HepG2 (cell line): Measurements from ENCODE around the gene F12. TPM values are rescaled to one million over a fixed set of nuclear protein-coding genes. Genes with fewer than 3 reads are reported as not detected.

Source experiments
- ELF1 ChIP-seq: sonication (generic); formaldehyde crosslinking; IDR thresholded peaks from 2 replicates; pipeline ENCODE4 v1.4.0; 2020; ENCODE audit warnings: missing genetic modification reagents
- GFI1 ChIP-seq: sonication (generic); formaldehyde crosslinking; IDR thresholded peaks from 2 replicates; pipeline ENCODE4 v1.5.0; 2020; ENCODE audit warnings: missing genetic modification reagents, mild to moderate bottlenecking, borderline replicate concordance
- HNRNPUL1 ChIP-seq: fragments of 200-400 bp; formaldehyde crosslinking; IDR thresholded peaks from 2 replicates; pipeline ENCODE4 v1.6.1; 2017; ENCODE audit warnings: low read depth, mild to moderate bottlenecking, low read length, moderate library complexity
- KAT2B ChIP-seq: fragments of 150-350 bp; IDR thresholded peaks from 2 replicates; pipeline ENCODE4 v1.6.1; 2014; ENCODE audit warnings: low read depth, low read length, borderline replicate concordance
- KLF13 ChIP-seq: sonication (generic); formaldehyde crosslinking; IDR thresholded peaks from 2 replicates; pipeline ENCODE4 v1.4.0; 2020; ENCODE audit warnings: mild to moderate bottlenecking, missing genetic modification reagents
- KMT2B ChIP-seq: IDR thresholded peaks from 2 replicates; pipeline ENCODE4 v1.6.1; 2016; ENCODE audit warnings: missing genetic modification reagents, missing compliant biosample characterization
- MBNL3 ChIP-seq: fragments of 250-450 bp; sonication (Bioruptor Pico); conservative IDR thresholded peaks from 2 replicates; pipeline ENCODE4 v1.8.0; 2022; ENCODE audit warnings: mild to moderate bottlenecking, inconsistent platforms
- NFKBIZ ChIP-seq: IDR thresholded peaks from 2 replicates; pipeline ENCODE4 v1.6.1; 2018; ENCODE audit warnings: missing genetic modification reagents, missing compliant biosample characterization
- NRL ChIP-seq: sonication (generic); formaldehyde crosslinking; IDR thresholded peaks from 2 replicates; pipeline ENCODE4 v1.5.0; 2020; ENCODE audit warnings: missing genetic modification reagents, mild to moderate bottlenecking, moderate library complexity, borderline replicate concordance
- PHF20 ChIP-seq: sonication (generic); formaldehyde crosslinking; IDR thresholded peaks from 2 replicates; pipeline ENCODE4 v1.5.0; 2020; ENCODE audit warnings: mild to moderate bottlenecking, missing genetic modification reagents
- POGZ ChIP-seq: sonication (generic); formaldehyde crosslinking; IDR thresholded peaks from 2 replicates; pipeline ENCODE4 v1.4.0; 2020; ENCODE audit warnings: mild to moderate bottlenecking, missing genetic modification reagents
- SAP130 ChIP-seq: IDR thresholded peaks from 2 replicates; pipeline ENCODE4 v1.6.1; 2016; ENCODE audit warnings: low read depth
- SIN3B ChIP-seq: fragments of 150-350 bp; IDR thresholded peaks from 2 replicates; pipeline ENCODE4 v1.6.1; 2014; ENCODE audit warnings: low read length
- SOX6 ChIP-seq, 2 experiments: fragments of 450-650 bp in 1 of 2; sonication (generic) in 1 of 2; formaldehyde crosslinking in 1 of 2; IDR thresholded peaks; 2 replicates each; pipeline versions ENCODE4 v1.4.0 to v1.6.1; 2017 to 2020; ENCODE audit warnings: antibody characterized with exemption in 1 of 2, mild to moderate bottlenecking in 1 of 2, missing genetic modification reagents in 1 of 2
- THYN1 ChIP-seq: sonication (generic); formaldehyde crosslinking; IDR thresholded peaks from 2 replicates; pipeline ENCODE4 v1.8.1; 2023; ENCODE audit warnings: low read depth, mild to moderate bottlenecking, moderate library complexity, missing genetic modification reagents, borderline replicate concordance
- ZBTB1 ChIP-seq: sonication (generic); formaldehyde crosslinking; IDR thresholded peaks from 2 replicates; pipeline ENCODE4 v1.4.0; 2020; ENCODE audit warnings: missing genetic modification reagents, borderline replicate concordance
- ZBTB20 ChIP-seq: sonication (generic); formaldehyde crosslinking; IDR thresholded peaks from 2 replicates; pipeline ENCODE4 v1.8.1; 2023; ENCODE audit warnings: missing genetic modification reagents, low read depth, mild to moderate bottlenecking, borderline replicate concordance
- ZBTB38 ChIP-seq: sonication (generic); formaldehyde crosslinking; IDR thresholded peaks from 2 replicates; pipeline ENCODE4 v1.5.1; 2020; ENCODE audit warnings: mild to moderate bottlenecking, missing genetic modification reagents
- ZNF260 ChIP-seq: sonication (generic); formaldehyde crosslinking; IDR thresholded peaks from 2 replicates; pipeline ENCODE4 v1.4.0; 2020; ENCODE audit warnings: missing genetic modification reagents, low read depth, mild to moderate bottlenecking, borderline replicate concordance
- ZNF263 ChIP-seq: sonication (generic); formaldehyde crosslinking; IDR thresholded peaks from 2 replicates; pipeline ENCODE4 v1.4.0; 2020; ENCODE audit warnings: missing genetic modification reagents
- ZNF367 ChIP-seq: sonication (generic); formaldehyde crosslinking; IDR thresholded peaks from 2 replicates; pipeline ENCODE4 v1.4.0; 2020; ENCODE audit warnings: missing genetic modification reagents, borderline replicate concordance
- ZNF619 ChIP-seq: sonication (generic); formaldehyde crosslinking; IDR thresholded peaks from 2 replicates; pipeline ENCODE4 v1.4.0; 2020; ENCODE audit warnings: mild to moderate bottlenecking, missing genetic modification reagents
- ZNF670 ChIP-seq: sonication (generic); formaldehyde crosslinking; IDR thresholded peaks from 2 replicates; pipeline ENCODE4 v1.8.0; 2022; ENCODE audit warnings: mild to moderate bottlenecking, missing genetic modification reagents, borderline replicate concordance
- ZNF777 ChIP-seq: sonication (generic); formaldehyde crosslinking; IDR thresholded peaks from 2 replicates; pipeline ENCODE4 v1.4.0; 2020; ENCODE audit warnings: missing genetic modification reagents
- ZSCAN21 ChIP-seq: sonication (generic); formaldehyde crosslinking; IDR thresholded peaks from 2 replicates; pipeline ENCODE4 v1.8.0; 2022; ENCODE audit warnings: mild to moderate bottlenecking, missing genetic modification reagents, moderate library complexity, borderline replicate concordance
- ZSCAN9 ChIP-seq: IDR thresholded peaks from 2 replicates; pipeline ENCODE4 v1.6.1; 2016; ENCODE audit warnings: borderline replicate concordance
- polyA plus RNA-seq, 8 experiments: library from polyadenylated mRNA; depleted of rRNA in 3 of 8; stranded (reverse) in 7 of 8; unstranded in 1 of 8; fragments of >200 nt; fragmentation: Illumina TruSeq in 4 of 8; extraction: Trizol in 4 of 8; gene quantifications; 2 replicates each; pipeline versions ENCODE4 v1.2.1 to v1.2.3, GENCODE V29; 2011 to 2016; ENCODE audit warnings: low read depth in 4 of 8, missing spikeins in 1 of 8, mixed read lengths in 1 of 8; ENCODE audit not compliant: insufficient read depth in 1 of 8
- total RNA-seq, 5 experiments: library from RNA; depleted of rRNA; stranded (reverse); fragments of >200 nt; fragmentation: Illumina TruSeq; extraction: Trizol; gene quantifications; 2 replicates each; pipeline ENCODE4 v1.2.3, GENCODE V29; 2016; ENCODE audit warnings: low read depth in 1 of 5
- TF ChIP-seq, protein P1 (sequence below): sonication (generic); formaldehyde crosslinking; IDR thresholded peaks from 2 replicates; pipeline ENCODE4 v1.4.0; 2020; ENCODE audit warnings: mild to moderate bottlenecking, missing genetic modification reagents
- TF ChIP-seq, protein P2 (sequence below): sonication (generic); formaldehyde crosslinking; IDR thresholded peaks from 2 replicates; pipeline ENCODE4 v1.5.1; 2020; ENCODE audit warnings: mild to moderate bottlenecking, moderate library complexity, missing genetic modification reagents

F12 gene
- total and polyA plus RNA-seq, 2 of the 13 experiments (the other 11 are each of a cell fraction or from before 2014, with no cell fraction given) = 2.5 to 3.0 TPM

DNA sequence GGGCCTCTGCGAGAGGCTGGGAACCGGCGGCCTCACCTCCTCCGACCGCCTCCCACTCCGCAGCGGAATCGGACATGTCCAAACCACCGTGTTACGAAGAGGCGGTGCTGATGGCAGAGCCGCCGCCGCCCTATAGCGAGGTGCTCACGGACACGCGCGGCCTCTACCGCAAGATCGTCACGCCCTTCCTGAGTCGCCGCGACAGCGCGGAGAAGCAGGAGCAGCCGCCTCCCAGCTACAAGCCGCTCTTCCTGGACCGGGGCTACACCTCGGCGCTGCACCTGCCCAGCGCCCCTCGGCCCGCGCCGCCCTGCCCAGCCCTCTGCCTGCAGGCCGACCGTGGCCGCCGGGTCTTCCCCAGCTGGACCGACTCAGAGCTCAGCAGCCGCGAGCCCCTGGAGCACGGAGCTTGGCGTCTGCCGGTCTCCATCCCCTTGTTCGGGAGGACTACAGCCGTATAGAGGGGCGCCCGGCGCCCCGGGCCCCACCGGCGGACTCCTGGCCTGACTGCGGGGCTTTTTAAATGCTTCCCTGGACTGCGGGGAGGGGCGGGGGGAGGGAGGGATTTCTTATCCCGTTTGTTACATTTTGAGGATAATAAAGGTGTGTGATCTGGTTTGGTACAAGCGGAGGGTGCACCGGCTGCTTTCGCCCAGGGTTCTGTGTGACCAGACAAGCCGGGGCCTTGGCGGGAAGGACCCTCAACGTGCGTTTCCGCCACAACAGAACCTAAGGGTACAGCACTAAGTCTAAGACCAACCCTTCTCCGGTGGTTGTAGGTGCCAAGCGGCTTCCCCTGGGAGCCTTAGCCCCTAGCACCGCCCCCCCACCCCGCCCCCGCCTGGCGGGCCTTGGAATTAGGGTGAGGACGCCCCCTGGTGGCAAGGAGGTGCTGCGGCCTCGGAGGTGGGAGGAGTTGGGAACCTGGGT, 46.6 kb upstream of the F12 start (continued):
- TF ChIP-seq, protein P1, sequence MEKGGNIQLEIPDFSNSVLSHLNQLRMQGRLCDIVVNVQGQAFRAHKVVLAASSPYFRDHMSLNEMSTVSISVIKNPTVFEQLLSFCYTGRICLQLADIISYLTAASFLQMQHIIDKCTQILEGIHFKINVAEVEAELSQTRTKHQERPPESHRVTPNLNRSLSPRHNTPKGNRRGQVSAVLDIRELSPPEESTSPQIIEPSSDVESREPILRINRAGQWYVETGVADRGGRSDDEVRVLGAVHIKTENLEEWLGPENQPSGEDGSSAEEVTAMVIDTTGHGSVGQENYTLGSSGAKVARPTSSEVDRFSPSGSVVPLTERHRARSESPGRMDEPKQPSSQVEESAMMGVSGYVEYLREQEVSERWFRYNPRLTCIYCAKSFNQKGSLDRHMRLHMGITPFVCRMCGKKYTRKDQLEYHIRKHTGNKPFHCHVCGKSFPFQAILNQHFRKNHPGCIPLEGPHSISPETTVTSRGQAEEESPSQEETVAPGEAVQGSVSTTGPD (CRISPR knock-in tag) = no peak
- TF ChIP-seq KLF13 (CRISPR knock-in tag) (no peak), THYN1 (no peak), PHF20 (CRISPR knock-in tag) (0 out of 2 replicates have a peak, but pooled peaks have one; percentile 27), NRL (no peak; the same call in 1 of the 2 replicates), ZNF619 (CRISPR knock-in tag) (no peak), NFKBIZ (CRISPR knock-in tag) (no peak), SOX6 (IDR thresholded peaks at IDR 0.05) (no peak), SOX6 (CRISPR knock-in tag; IDR thresholded peaks at IDR 0.05) (peak; percentile 6), ZBTB1 (CRISPR knock-in tag) (no peak), ZNF670 (CRISPR knock-in tag) (peak; percentile 21; the same call in 1 of the 2 replicates), ZNF260 (no peak), POGZ (CRISPR knock-in tag) (no peak; the same call in 1 of the 2 replicates), ZNF263 (peak; percentile 70; the same call in 1 of the 2 replicates), ZSCAN9 (CRISPR knock-in tag) (no peak), ZSCAN21 (CRISPR knock-in tag) (no peak; the same call in 1 of the 2 replicates), SAP130 (CRISPR knock-in tag) (peak; percentile 45; the same call in 1 of the 2 replicates), ZBTB20 (CRISPR knock-in tag) (0 out of 2 replicates have a peak, but pooled peaks have one; percentile 39), SIN3B (no peak), ZBTB38 (CRISPR knock-in tag) (no peak; the same call in 1 of the 2 replicates), HNRNPUL1 (no peak), ZNF777 (CRISPR knock-in tag) (no peak; the same call in 1 of the 2 replicates), MBNL3 (CRISPR knock-in tag) (no peak), ZNF367 (CRISPR knock-in tag) (no peak), ELF1 (CRISPR knock-in tag) (no peak), KMT2B (no peak; the same call in 1 of the 2 replicates), GFI1 (no peak), KAT2B (no peak)
- TF ChIP-seq, protein P2, sequence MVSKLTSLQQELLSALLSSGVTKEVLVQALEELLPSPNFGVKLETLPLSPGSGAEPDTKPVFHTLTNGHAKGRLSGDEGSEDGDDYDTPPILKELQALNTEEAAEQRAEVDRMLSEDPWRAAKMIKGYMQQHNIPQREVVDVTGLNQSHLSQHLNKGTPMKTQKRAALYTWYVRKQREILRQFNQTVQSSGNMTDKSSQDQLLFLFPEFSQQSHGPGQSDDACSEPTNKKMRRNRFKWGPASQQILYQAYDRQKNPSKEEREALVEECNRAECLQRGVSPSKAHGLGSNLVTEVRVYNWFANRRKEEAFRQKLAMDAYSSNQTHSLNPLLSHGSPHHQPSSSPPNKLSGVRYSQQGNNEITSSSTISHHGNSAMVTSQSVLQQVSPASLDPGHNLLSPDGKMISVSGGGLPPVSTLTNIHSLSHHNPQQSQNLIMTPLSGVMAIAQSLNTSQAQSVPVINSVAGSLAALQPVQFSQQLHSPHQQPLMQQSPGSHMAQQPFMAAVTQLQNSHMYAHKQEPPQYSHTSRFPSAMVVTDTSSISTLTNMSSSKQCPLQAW (CRISPR knock-in tag) = peak; percentile 19; the same call in 1 of the 2 replicates
